Measurements from ENCODE around the gene DUSP22. TPM values are rescaled to one million over a fixed set of nuclear protein-coding genes. Genes with fewer than 3 reads are reported as not detected.
"Not testable (repeated sequence)": the region's sequence is repeated elsewhere in the genome, so short reads cannot be mapped to it uniquely, and the experiment has no call there.

The DUSP22 gene
- polyA plus RNA-seq, 1 of the 3 experiments (the other 2 are of a cell fraction) = 6.8 TPM

DNA sequence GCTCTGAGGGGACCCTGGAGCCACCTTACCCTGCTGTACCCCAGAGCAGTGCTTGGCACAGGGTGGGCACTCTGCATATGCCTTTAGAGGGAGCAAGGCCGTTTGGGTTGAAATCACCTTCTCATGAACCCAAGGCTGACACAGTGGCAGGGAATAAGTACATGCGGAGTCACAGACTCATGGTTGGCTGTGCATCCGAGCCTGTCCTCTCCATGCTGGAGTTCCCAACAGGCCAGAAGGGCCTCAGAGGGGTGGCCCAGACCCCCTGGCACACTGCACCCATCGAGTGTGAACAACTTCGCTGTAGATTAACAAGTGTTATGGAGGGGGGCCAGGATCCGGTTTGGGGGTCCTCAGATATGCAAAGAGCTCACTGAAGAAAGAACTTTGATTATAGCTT lies 78.3 kb downstream of the DUSP22 start:
- Histone ChIP-seq H2AFZ (ENCODE audit: low read depth) (no peak overlapping the region), H3K9me3 (no peaks in the 10 kb centered on the region), H4K20me1 (ENCODE audit: insufficient read depth) (no peaks in the 10 kb centered on the region), H3K36me3 (replicated peaks in 1 of 2; ENCODE audit: control insufficient read depth in 1 of 2, insufficient read depth in 2 of 2, low read length in 1 of 2) (no peaks in the 10 kb centered on the region), H3K9me2 (no peaks in the 10 kb centered on the region), H3K4me2 (no peak overlapping the region), H3K79me2 (ENCODE audit: insufficient read depth) (no peaks in the 10 kb centered on the region), H3K9ac (no peak overlapping the region), H3F3A (replicated peaks; ENCODE audit: insufficient read depth) (no peaks in the 10 kb centered on the region), H3K4me1 (ENCODE audit: control insufficient read depth in 1 of 2, insufficient read depth in 2 of 2, low read depth in 1 of 2, low read length in 1 of 2) (no peaks in the 10 kb centered on the region), H3K4me3 (ENCODE audit: low read depth in 2 of 2, low read length in 1 of 2) (no peak overlapping the region), H3K27ac (ENCODE audit: low read depth in 2 of 2, low read length in 1 of 2) (no peak overlapping the region), H3K27me3 (ENCODE audit: insufficient read depth) (peaks cover 91% of the 10 kb centered on the region)
- WGBS (ENCODE audit: low lambda C conversion rate) = 7% methylated on average over 6 of the region's 6 CpGs
- TF ChIP-seq RXRA (IDR thresholded peaks at IDR 0.05; ENCODE audit: borderline replicate concordance, low read depth) (no peak), SIN3A (IDR thresholded peaks at IDR 0.05; ENCODE audit: borderline replicate concordance, low read depth, low read length) (no peak), TEAD4 (IDR thresholded peaks at IDR 0.05; ENCODE audit: borderline replicate concordance, insufficient read depth) (no peak), RFX5 (IDR thresholded peaks at IDR 0.05; ENCODE audit: low read length) (no peak), SMC3 (IDR thresholded peaks at IDR 0.05; ENCODE audit: low read depth, low read length) (no peak)
- ChIA-PET CTCF (no interaction called here), POLR2A (no interaction called here)
- no peak for DNase-seq

DNA sequence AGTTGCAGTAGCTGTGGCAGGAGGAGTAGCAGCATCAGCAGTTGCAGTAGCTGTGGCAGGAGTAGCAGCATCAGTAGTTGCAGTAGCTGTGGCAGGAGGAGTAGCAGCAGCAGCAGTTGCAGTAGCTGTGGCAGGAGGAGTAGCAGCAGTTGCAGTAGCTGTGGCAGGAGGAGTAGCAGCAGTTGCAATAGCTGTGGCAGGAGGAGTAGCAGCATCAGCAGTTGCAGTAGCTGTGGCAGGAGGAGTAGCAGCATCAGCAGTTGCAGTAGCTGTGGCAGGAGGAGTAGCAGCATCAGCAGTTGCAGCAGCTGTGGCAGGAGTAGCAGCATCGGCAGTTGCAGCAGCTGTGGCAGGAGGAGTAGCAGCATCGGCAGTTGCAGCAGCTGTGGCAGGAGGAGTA lies 79.6 kb downstream of the DUSP22 start:
- H3K4me1 ChIP-seq (ENCODE audit: control insufficient read depth in 1 of 2, insufficient read depth in 2 of 2, low read depth in 1 of 2, low read length in 1 of 2); H4K20me1 ChIP-seq (ENCODE audit: insufficient read depth); H3K9ac ChIP-seq; H3K9me3 ChIP-seq; CTCF ChIA-PET; DNase-seq; H3K4me2 ChIP-seq; H3K36me3 ChIP-seq (replicated peaks in 1 of 2; ENCODE audit: control insufficient read depth in 1 of 2, insufficient read depth in 2 of 2, low read length in 1 of 2); H3K9me2 ChIP-seq; H3K79me2 ChIP-seq (ENCODE audit: insufficient read depth); H2AFZ ChIP-seq (ENCODE audit: low read depth); POLR2A ChIA-PET; H3K4me3 ChIP-seq (ENCODE audit: low read depth in 2 of 2, low read length in 1 of 2); H3K27ac ChIP-seq (ENCODE audit: low read depth in 2 of 2, low read length in 1 of 2); H3F3A ChIP-seq (replicated peaks; ENCODE audit: insufficient read depth): not testable (repeated sequence)
- peaks cover 91% of the 10 kb centered on the region for H3K27me3 ChIP-seq (ENCODE audit: insufficient read depth)
- WGBS (ENCODE audit: low lambda C conversion rate) = 17% methylated on average over 2 of the region's 2 CpGs

DNA sequence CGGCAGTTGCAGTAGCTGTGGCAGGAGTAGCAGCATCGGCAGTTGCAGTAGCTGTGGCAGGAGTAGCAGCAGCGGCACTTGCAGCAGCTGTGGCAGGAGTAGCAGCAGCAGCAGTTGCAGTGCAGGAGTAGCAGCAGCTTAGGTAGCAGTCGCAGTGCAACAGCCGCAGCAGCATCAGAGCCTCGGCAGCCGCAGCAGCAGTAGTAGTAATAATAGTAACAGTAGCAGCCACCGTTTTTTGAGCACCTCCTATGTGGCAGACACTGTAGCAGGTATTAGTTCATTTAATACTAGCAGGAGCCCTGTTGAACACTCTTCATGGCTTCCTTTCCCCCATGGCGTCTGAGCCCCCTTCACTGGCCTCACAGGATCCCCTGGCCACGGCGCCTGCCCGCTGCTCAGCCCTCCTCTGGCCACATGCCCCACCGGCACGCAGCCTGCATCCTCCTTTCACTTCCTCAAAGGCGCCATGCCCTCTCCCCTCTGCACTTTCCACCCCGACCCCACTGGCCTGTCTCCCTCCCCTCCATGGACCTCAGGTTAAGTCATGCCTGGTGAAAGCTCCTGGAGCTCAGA lies 80.1 kb downstream of the DUSP22 start:
- no peaks in the 10 kb centered on the region for H3K36me3 ChIP-seq (replicated peaks in 1 of 2; ENCODE audit: control insufficient read depth in 1 of 2, insufficient read depth in 2 of 2, low read length in 1 of 2)
- no peaks in the 10 kb centered on the region for H3K79me2 ChIP-seq (ENCODE audit: insufficient read depth)
- H3K9me2 ChIP-seq = no peaks in the 10 kb centered on the region
- H3K9me3 ChIP-seq = no peaks in the 10 kb centered on the region
- no peak overlapping the region for H3K9ac ChIP-seq
- no peak overlapping the region for H3K4me3 ChIP-seq (ENCODE audit: low read depth in 2 of 2, low read length in 1 of 2)
- 8% methylated on average over 16 of the region's 16 CpGs for WGBS (ENCODE audit: low lambda C conversion rate)
- H2AFZ ChIP-seq (ENCODE audit: low read depth) = no peak overlapping the region
- no peak overlapping the region for H3K4me2 ChIP-seq
- H4K20me1 ChIP-seq (ENCODE audit: insufficient read depth) = no peaks in the 10 kb centered on the region
- no peaks in the 10 kb centered on the region for H3F3A ChIP-seq (replicated peaks; ENCODE audit: insufficient read depth)
- POLR2A ChIA-PET = no interaction called here
- no peaks in the 10 kb centered on the region for H3K4me1 ChIP-seq (ENCODE audit: control insufficient read depth in 1 of 2, insufficient read depth in 2 of 2, low read depth in 1 of 2, low read length in 1 of 2)
- CTCF ChIA-PET = interaction anchor here (1.4 kb wide), 1 partner anchor 45 kb away, joined by 3 read pairs; no protein-coding TSS in a partner anchor
- no peak overlapping the region for H3K27ac ChIP-seq (ENCODE audit: low read depth in 2 of 2, low read length in 1 of 2)
- peaks cover 91% of the 10 kb centered on the region for H3K27me3 ChIP-seq (ENCODE audit: insufficient read depth)
- DNase-seq = no peak
- TF ChIP-seq ELF1 (IDR thresholded peaks at IDR 0.05) = no peak
- TF ChIP-seq SIN3A (IDR thresholded peaks at IDR 0.05; ENCODE audit: borderline replicate concordance, low read depth, low read length) = no peak
- TF ChIP-seq, protein P1, sequence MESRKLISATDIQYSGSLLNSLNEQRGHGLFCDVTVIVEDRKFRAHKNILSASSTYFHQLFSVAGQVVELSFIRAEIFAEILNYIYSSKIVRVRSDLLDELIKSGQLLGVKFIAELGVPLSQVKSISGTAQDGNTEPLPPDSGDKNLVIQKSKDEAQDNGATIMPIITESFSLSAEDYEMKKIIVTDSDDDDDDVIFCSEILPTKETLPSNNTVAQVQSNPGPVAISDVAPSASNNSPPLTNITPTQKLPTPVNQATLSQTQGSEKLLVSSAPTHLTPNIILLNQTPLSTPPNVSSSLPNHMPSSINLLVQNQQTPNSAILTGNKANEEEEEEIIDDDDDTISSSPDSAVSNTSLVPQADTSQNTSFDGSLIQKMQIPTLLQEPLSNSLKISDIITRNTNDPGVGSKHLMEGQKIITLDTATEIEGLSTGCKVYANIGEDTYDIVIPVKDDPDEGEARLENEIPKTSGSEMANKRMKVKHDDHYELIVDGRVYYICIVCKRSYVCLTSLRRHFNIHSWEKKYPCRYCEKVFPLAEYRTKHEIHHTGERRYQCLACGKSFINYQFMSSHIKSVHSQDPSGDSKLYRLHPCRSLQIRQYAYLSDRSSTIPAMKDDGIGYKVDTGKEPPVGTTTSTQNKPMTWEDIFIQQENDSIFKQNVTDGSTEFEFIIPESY (IDR thresholded peaks at IDR 0.05; ENCODE audit: borderline replicate concordance, low read depth) = no peak
- no peak for TF ChIP-seq RCOR1 (IDR thresholded peaks at IDR 0.05; ENCODE audit: low read length)
- no peak for TF ChIP-seq MXI1 (IDR thresholded peaks at IDR 0.05; ENCODE audit: low read depth, low read length)
- no peak for TF ChIP-seq FOXJ3 (CRISPR knock-in tag; IDR thresholded peaks at IDR 0.05)
- no peak for TF ChIP-seq POLR2AphosphoS5 (IDR thresholded peaks at IDR 0.05; ENCODE audit: low read depth, low read length)
- TF ChIP-seq NRF1 (IDR thresholded peaks at IDR 0.05; ENCODE audit: low read depth, low read length) = no peak
- TF ChIP-seq, protein P2, sequence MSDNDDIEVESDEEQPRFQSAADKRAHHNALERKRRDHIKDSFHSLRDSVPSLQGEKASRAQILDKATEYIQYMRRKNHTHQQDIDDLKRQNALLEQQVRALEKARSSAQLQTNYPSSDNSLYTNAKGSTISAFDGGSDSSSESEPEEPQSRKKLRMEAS (IDR thresholded peaks at IDR 0.05; ENCODE audit: low read depth) = no peak
- TF ChIP-seq FOSL2 (IDR thresholded peaks at IDR 0.05; ENCODE audit: borderline replicate concordance, low read depth) = no peak
- no peak for TF ChIP-seq EP300 (IDR thresholded peaks at IDR 0.05; ENCODE audit: borderline replicate concordance in 1 of 2, low read depth in 1 of 2, low read length in 1 of 2)
- TF ChIP-seq, protein P3, sequence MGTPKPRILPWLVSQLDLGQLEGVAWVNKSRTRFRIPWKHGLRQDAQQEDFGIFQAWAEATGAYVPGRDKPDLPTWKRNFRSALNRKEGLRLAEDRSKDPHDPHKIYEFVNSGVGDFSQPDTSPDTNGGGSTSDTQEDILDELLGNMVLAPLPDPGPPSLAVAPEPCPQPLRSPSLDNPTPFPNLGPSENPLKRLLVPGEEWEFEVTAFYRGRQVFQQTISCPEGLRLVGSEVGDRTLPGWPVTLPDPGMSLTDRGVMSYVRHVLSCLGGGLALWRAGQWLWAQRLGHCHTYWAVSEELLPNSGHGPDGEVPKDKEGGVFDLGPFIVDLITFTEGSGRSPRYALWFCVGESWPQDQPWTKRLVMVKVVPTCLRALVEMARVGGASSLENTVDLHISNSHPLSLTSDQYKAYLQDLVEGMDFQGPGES (IDR thresholded peaks at IDR 0.05; ENCODE audit: low read depth, low read length) = no peak
- TF ChIP-seq, protein P4, sequence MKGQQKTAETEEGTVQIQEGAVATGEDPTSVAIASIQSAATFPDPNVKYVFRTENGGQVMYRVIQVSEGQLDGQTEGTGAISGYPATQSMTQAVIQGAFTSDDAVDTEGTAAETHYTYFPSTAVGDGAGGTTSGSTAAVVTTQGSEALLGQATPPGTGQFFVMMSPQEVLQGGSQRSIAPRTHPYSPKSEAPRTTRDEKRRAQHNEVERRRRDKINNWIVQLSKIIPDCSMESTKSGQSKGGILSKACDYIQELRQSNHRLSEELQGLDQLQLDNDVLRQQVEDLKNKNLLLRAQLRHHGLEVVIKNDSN (IDR thresholded peaks at IDR 0.05; ENCODE audit: borderline replicate concordance, low read depth) = no peak
- no peak for TF ChIP-seq RXRA (IDR thresholded peaks at IDR 0.05; ENCODE audit: borderline replicate concordance, low read depth)
- TF ChIP-seq TCF12 (IDR thresholded peaks at IDR 0.05) = no peak
- TF ChIP-seq RFX5 (IDR thresholded peaks at IDR 0.05; ENCODE audit: low read length) = no peak
